A549 treated with GW870086 at 1 μM for 4 hours (cell line): ENCODE results near the gene TCEAL9. TPM values are rescaled to one million over a fixed set of nuclear protein-coding genes. Genes with fewer than 3 reads are reported as not detected.

ENCODE experiments used
- total RNA-seq: library from RNA; stranded (reverse); fragments of 200-300 nt; extraction: Qiagen RNA extraction; gene quantifications from 5 replicates; pipeline ENCODE4 v1.2.3, GENCODE V29; 2022; ENCODE audit warnings: low read depth

TCEAL9 gene, protein sequence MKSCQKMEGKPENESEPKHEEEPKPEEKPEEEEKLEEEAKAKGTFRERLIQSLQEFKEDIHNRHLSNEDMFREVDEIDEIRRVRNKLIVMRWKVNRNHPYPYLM
- total RNA-seq = 89.6 to 159 TPM (median 93.4 TPM) in 5 replicates

DNA sequence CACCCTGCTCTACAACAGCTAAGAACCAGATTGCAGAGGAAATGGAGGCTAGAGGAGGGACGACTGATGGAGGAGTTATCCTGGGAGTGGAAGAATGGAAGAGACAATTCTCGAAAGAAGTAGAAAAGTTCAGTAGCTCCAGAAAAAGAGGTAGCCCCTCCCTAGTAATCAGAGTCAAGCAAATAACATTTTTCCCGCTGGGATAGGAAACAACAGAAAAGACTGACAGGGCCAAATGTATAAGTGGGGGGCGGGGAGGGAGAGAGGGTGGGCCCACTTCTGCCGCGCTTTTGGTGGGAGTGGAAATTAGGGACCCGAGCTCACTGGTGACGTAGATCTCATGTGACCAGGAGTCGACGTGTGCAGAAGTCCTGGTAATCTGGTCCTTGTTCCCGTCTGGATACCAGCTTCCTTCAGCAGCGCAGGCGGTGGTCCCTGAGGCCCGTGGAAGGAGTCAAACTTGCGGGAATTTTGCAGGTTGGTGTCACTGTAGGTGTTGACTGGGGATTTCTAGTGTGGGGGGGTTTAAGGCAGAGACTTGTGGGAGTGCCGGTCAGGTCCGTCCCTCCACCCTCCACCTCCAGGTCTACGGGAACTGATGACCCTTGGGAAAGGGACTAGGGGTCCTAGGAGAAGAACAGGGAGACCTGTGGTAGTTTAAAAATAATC, at the start of gene TCEAL9:
TSS of gene TCEAL9 (plus strand) at position 377 of the 669 bp plus-strand sequence. CDS start 1,179 bp downstream, outside the sequence.

GRCh38 chrX:103310555-103311398, 45.5 kb upstream of the TCEAL9 start, which contains the start of gene BEX2:
Gene BEX2 (minus strand): TSS chrX:103310990. CDS start chrX:103309976, 1,014 bp downstream.

DNA sequence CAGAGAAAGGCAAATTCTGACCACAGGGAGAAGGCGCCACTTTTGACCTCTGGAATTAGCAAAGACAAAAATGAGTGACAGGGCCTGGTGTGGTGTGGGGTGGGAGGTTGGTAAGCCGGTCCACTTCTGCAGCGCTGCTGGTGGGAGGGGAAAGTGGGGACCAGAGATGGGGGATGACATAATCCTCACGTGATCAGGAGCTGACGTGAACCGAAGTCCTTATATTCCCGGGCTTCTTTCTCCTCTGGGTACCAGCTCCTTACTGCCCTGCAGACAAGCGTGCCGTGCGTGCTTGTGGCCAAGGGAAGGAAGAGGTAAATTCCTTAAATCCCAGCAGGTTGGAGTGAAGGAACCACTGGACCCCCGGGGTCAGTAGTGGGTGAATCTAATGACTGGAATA, 26.3 kb upstream of the TCEAL9 start, which contains the start of gene TCEAL7:
TSS of gene TCEAL7 (plus strand) at position 249 of the 400 bp plus-strand sequence. CDS start 1,165 bp downstream, outside the sequence.

GRCh38 chrX:103376118-103376978, 20.0 kb downstream of the TCEAL9 start, which contains the start of gene BEX3:
Gene BEX3 (plus strand): TSS chrX:103376538. CDS start chrX:103377522, 984 bp downstream.

Other genes starting within 250 kb of the TCEAL9 start
- gene BEX4, start 141.4 kb upstream of the TCEAL9 start, total RNA-seq = 1.8 to 2.8 TPM (median 2.1 TPM) in 5 replicates
- 22.7 to 37.1 TPM (median 32.2 TPM) in 5 replicates for gene TCEAL8, start 101.4 kb upstream of the TCEAL9 start, total RNA-seq
- gene TCEAL5, start 79.8 kb upstream of the TCEAL9 start, total RNA-seq = not detected in 5 replicates
- 7.0 to 13.7 TPM (median 10.2 TPM) in 5 replicates for gene BEX2, start 45.5 kb upstream of the TCEAL9 start, total RNA-seq
- gene TCEAL7, start 26.3 kb upstream of the TCEAL9 start, total RNA-seq = not detected in 5 replicates
- 230 to 272 TPM (median 244 TPM) in 5 replicates for gene BEX3, start 20.0 kb downstream of the TCEAL9 start, total RNA-seq
- gene RAB40A, start 163.0 kb downstream of the TCEAL9 start, total RNA-seq = 0.10 TPM in 1 of 5 replicates, not detected in the others
- 107 to 154 TPM (median 114 TPM) in 5 replicates for gene TCEAL4, start 229.0 kb downstream of the TCEAL9 start, total RNA-seq